H9 (cell line): ENCODE measurements around the gene SLC17A6. TPM values are rescaled to one million over a fixed set of nuclear protein-coding genes. Genes with fewer than 3 reads are reported as not detected.

ENCODE experiments used
- DNase-seq: peaks from one replicate; pipeline ENCODE4 v3.0.0-alpha.2; 2017
- H2AFZ ChIP-seq: one replicate; pipeline ENCODE4 v1.6.1; 2013; ENCODE audit warnings: mild to moderate bottlenecking, low read length, control low read depth, moderate library complexity
- H2AK5ac ChIP-seq: 2 replicates; pipeline ENCODE4 v1.6.1; 2013; ENCODE audit warnings: low read length, control low read depth, mixed read lengths; ENCODE audit not compliant: insufficient read length
- H2BK120ac ChIP-seq: one replicate; pipeline ENCODE4 v1.6.1; 2013; ENCODE audit warnings: low read depth, mild to moderate bottlenecking, low read length, control low read depth, inconsistent platforms; ENCODE audit not compliant: poor library complexity, severe bottlenecking
- H2BK12ac ChIP-seq: 2 replicates; pipeline ENCODE4 v1.6.1; 2013; ENCODE audit warnings: low read length, control low read depth, mixed read lengths, low read depth; ENCODE audit not compliant: insufficient read length
- H2BK15ac ChIP-seq: 2 replicates; pipeline ENCODE4 v1.6.1; 2013; ENCODE audit warnings: low read depth, low read length, control low read depth
- H2BK20ac ChIP-seq: one replicate; pipeline ENCODE4 v1.6.1; 2013; ENCODE audit warnings: low read depth, mild to moderate bottlenecking, low read length, control low read depth, inconsistent platforms; ENCODE audit not compliant: poor library complexity, severe bottlenecking
- H2BK5ac ChIP-seq: 2 replicates; pipeline ENCODE4 v1.6.1; 2013; ENCODE audit warnings: low read length, control low read depth, mixed read lengths; ENCODE audit not compliant: insufficient read length
- H3K14ac ChIP-seq: 2 replicates; pipeline ENCODE4 v1.6.1; 2013; ENCODE audit warnings: low read length, control low read depth; ENCODE audit not compliant: insufficient read depth
- H3K18ac ChIP-seq: 2 replicates; pipeline ENCODE4 v1.6.1; 2013; ENCODE audit warnings: low read depth, mild to moderate bottlenecking, mixed read lengths, low read length, control low read depth; ENCODE audit not compliant: insufficient read length
- H3K23ac ChIP-seq: 2 replicates; pipeline ENCODE4 v1.6.1; 2013; ENCODE audit warnings: low read length, control low read depth, mixed read lengths, low read depth; ENCODE audit not compliant: insufficient read length
- H3K23me2 ChIP-seq: 2 replicates; pipeline ENCODE4 v1.6.1; 2013; ENCODE audit warnings: low read depth, mild to moderate bottlenecking, mixed read lengths, low read length, control low read depth; ENCODE audit not compliant: insufficient read length, poor library complexity, severe bottlenecking
- H3K27ac ChIP-seq: 2 replicates; pipeline ENCODE4 v1.5.1; 2013; ENCODE audit warnings: low read length, control low read depth, mixed read lengths, low read depth; ENCODE audit not compliant: insufficient read length
- H3K27me3 ChIP-seq: 2 replicates; pipeline ENCODE4 v1.6.1; 2013; ENCODE audit warnings: low read length, control low read depth, inconsistent platforms; ENCODE audit not compliant: insufficient read depth
- H3K4ac ChIP-seq: 2 replicates; pipeline ENCODE4 v1.6.1; 2013; ENCODE audit warnings: low read depth, mild to moderate bottlenecking, control low read depth, inconsistent platforms, low read length, moderate library complexity
- H3K4me1 ChIP-seq: 2 replicates; pipeline ENCODE4 v1.6.1; 2013; ENCODE audit warnings: low read length, control low read depth, inconsistent platforms; ENCODE audit not compliant: insufficient read depth
- H3K4me2 ChIP-seq: 2 replicates; pipeline ENCODE4 v1.6.1; 2013; ENCODE audit warnings: low read length, control low read depth, mixed read lengths; ENCODE audit not compliant: insufficient read length, insufficient read depth
- H3K56ac ChIP-seq: 2 replicates; pipeline ENCODE4 v1.6.1; 2013; ENCODE audit warnings: low read depth, mild to moderate bottlenecking, mixed read lengths, low read length, control low read depth; ENCODE audit not compliant: insufficient read length
- H3K79me1 ChIP-seq: 2 replicates; pipeline ENCODE4 v1.6.1; 2013; ENCODE audit warnings: low read depth, mild to moderate bottlenecking, moderate library complexity, low read length, control low read depth, inconsistent platforms; ENCODE audit not compliant: insufficient read depth, poor library complexity, severe bottlenecking
- H3K79me2 ChIP-seq: 2 replicates; pipeline ENCODE4 v1.6.1; 2013; ENCODE audit warnings: low read length, control low read depth, inconsistent platforms; ENCODE audit not compliant: insufficient read depth
- H3K9ac ChIP-seq: 2 replicates; pipeline ENCODE4 v1.6.1; 2013; ENCODE audit warnings: low read length, control low read depth, mixed read lengths; ENCODE audit not compliant: insufficient read length; ENCODE audit errors: extremely low read depth
- H3K9me3 ChIP-seq: one replicate; pipeline ENCODE4 v1.6.1; 2013; ENCODE audit warnings: low read depth, low read length, inconsistent platforms; ENCODE audit not compliant: control insufficient read depth
- H3T11ph ChIP-seq: one replicate; pipeline ENCODE4 v1.6.1; 2013; ENCODE audit warnings: mild to moderate bottlenecking, low read length, control low read depth, inconsistent platforms
- H4K20me1 ChIP-seq: one replicate; pipeline ENCODE4 v1.6.1; 2013; ENCODE audit not compliant: control insufficient read depth, insufficient read length, insufficient read depth
- H4K5ac ChIP-seq: 2 replicates; pipeline ENCODE4 v1.6.1; 2013; ENCODE audit warnings: low read depth, mild to moderate bottlenecking, mixed read lengths, low read length, control low read depth; ENCODE audit not compliant: insufficient read length
- H4K8ac ChIP-seq: replicated peaks from 2 replicates; pipeline ENCODE4 v1.6.1; 2013; ENCODE audit warnings: low read length, control low read depth, mixed read lengths, low read depth; ENCODE audit not compliant: insufficient read length
- H4K91ac ChIP-seq: 2 replicates; pipeline ENCODE4 v1.6.1; 2013; ENCODE audit warnings: low read depth, mild to moderate bottlenecking, moderate library complexity, mixed read lengths, low read length, control low read depth; ENCODE audit not compliant: insufficient read length
- H3K27ac Mint-ChIP-seq, 3 experiments: 2 replicates in 2 of 3; 3 replicates in 1 of 3; pipeline ENCODE4 v1.8.0; 2020 to 2021; ENCODE audit warnings: mixed read lengths in 3 of 3, mild to moderate bottlenecking in 1 of 3, moderate library complexity in 1 of 3
- H3K27me3 Mint-ChIP-seq: 2 replicates; pipeline ENCODE4 v1.8.0; 2021; ENCODE audit warnings: low read depth, mild to moderate bottlenecking, moderate library complexity, mixed read lengths
- H3K36me3 Mint-ChIP-seq, 3 experiments: 2 replicates in 2 of 3; 3 replicates in 1 of 3; pipeline ENCODE4 v1.8.0; 2020 to 2021; ENCODE audit warnings: low read depth in 3 of 3, mixed read lengths in 3 of 3; ENCODE audit not compliant: insufficient read depth in 1 of 3
- H3K4me1 Mint-ChIP-seq, 2 experiments: 2 replicates each; pipeline ENCODE4 v1.8.0; 2020; ENCODE audit warnings: mixed read lengths in 2 of 2
- H3K4me3 Mint-ChIP-seq, 2 experiments: 2 replicates in 1 of 2; 3 replicates in 1 of 2; pipeline ENCODE4 v1.8.0; 2020 to 2021; ENCODE audit warnings: mild to moderate bottlenecking in 2 of 2, mixed read lengths in 2 of 2, moderate library complexity in 1 of 2
- H3K9me3 Mint-ChIP-seq, 2 experiments: 2 replicates in 1 of 2; 3 replicates in 1 of 2; pipeline ENCODE4 v1.8.0; 2020; ENCODE audit warnings: mild to moderate bottlenecking in 2 of 2, mixed read lengths in 2 of 2, moderate library complexity in 1 of 2
- WGBS: extraction: QIAGEN DNeasy Blood & Tissue Kit; methylation state at CpG from one replicate; pipeline ENCODE4 v1.1.7; 2013; ENCODE audit warnings: missing lambda C conversion rate, low lambda C conversion rate, mixed read lengths; ENCODE audit not compliant: insufficient read length; ENCODE audit errors: extremely low coverage; 5-methylcytosine and 5-hydroxymethylcytosine counted together
- total RNA-seq: library from RNA; stranded (reverse); gene quantifications from 2 replicates; pipeline ENCODE4 v1.2.1, GENCODE V29; 2021
- TF ChIP-seq, protein P1 (sequence below): fragments of 200-600 bp; sonication (generic); conservative IDR thresholded peaks from 3 replicates; pipeline ENCODE4 v1.8.0; 2021; ENCODE audit warnings: antibody characterized with exemption, mild to moderate bottlenecking

SLC17A6 gene
- total RNA-seq, 1 experiment from 2014 or later = not detected

DNA sequence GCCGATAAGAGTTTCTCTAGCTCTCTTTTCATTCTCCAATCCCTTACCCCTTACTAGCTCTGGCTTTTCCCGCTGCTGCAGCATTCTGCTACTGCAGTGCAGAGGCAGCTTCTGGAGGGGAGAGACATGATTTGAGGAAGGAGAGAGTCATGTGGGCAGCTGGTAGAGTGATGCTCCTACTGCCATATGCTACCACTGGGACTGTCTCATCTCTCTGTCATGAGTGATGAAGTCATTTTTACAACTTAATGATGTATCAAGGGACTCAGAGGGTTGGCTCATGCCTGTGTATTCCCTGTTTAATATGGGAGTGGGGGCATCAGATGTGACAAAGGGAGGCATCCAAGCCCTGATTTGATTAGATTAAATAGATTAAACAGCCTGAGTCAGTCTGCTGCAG, 11.3 kb downstream of the SLC17A6 start:
- no peak overlapping the region for H3K4me3 Mint-ChIP-seq
- no peak overlapping the region for H3K18ac ChIP-seq
- no peaks in the 10 kb centered on the region for H3K79me1 ChIP-seq
- H2AFZ ChIP-seq = no peak overlapping the region
- no peaks in the 10 kb centered on the region; the same call in 1 of the 2 replicates for H3K4me1 ChIP-seq
- no peak overlapping the region for H3K4me2 ChIP-seq
- H3K27me3 ChIP-seq = no peaks in the 10 kb centered on the region
- H3K14ac ChIP-seq = no peak overlapping the region
- DNase-seq = no peak
- peaks cover 14% of the 10 kb centered on the region for H3K27me3 Mint-ChIP-seq
- H3K9me3 Mint-ChIP-seq = no peaks in the 10 kb centered on the region
- H3K27ac ChIP-seq = no peak overlapping the region
- no peaks in the 10 kb centered on the region for H3K23me2 ChIP-seq
- TF ChIP-seq, protein P1, sequence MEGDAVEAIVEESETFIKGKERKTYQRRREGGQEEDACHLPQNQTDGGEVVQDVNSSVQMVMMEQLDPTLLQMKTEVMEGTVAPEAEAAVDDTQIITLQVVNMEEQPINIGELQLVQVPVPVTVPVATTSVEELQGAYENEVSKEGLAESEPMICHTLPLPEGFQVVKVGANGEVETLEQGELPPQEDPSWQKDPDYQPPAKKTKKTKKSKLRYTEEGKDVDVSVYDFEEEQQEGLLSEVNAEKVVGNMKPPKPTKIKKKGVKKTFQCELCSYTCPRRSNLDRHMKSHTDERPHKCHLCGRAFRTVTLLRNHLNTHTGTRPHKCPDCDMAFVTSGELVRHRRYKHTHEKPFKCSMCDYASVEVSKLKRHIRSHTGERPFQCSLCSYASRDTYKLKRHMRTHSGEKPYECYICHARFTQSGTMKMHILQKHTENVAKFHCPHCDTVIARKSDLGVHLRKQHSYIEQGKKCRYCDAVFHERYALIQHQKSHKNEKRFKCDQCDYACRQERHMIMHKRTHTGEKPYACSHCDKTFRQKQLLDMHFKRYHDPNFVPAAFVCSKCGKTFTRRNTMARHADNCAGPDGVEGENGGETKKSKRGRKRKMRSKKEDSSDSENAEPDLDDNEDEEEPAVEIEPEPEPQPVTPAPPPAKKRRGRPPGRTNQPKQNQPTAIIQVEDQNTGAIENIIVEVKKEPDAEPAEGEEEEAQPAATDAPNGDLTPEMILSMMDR = no peak
- H3K9me3 ChIP-seq = no peaks in the 10 kb centered on the region
- H3K79me2 ChIP-seq = no peaks in the 10 kb centered on the region
- no peak overlapping the region for H2BK120ac ChIP-seq
- no peak overlapping the region for H3T11ph ChIP-seq
- H4K20me1 ChIP-seq = no peaks in the 10 kb centered on the region
- H2BK15ac ChIP-seq = no peak overlapping the region
- no peak overlapping the region for H4K91ac ChIP-seq
- H3K23ac ChIP-seq = no peak overlapping the region
- no CpG with 5 or more reads among the region's 2 CpGs for WGBS
- H4K8ac ChIP-seq = no peak overlapping the region
- no peak overlapping the region for H3K9ac ChIP-seq
- H4K5ac ChIP-seq = no peak overlapping the region
- no peak overlapping the region for H2BK12ac ChIP-seq
- H3K4me1 Mint-ChIP-seq = peaks cover 5 to 21% of the 10 kb centered on the region in 2 experiments
- no peak overlapping the region for H3K4ac ChIP-seq
- H2BK5ac ChIP-seq = no peak overlapping the region
- no peak overlapping the region for H2BK20ac ChIP-seq
- no peak overlapping the region for H3K27ac Mint-ChIP-seq
- no peak overlapping the region for H2AK5ac ChIP-seq
- H3K36me3 Mint-ChIP-seq = no peaks in the 10 kb centered on the region
- no peak overlapping the region for H3K56ac ChIP-seq
